Stimulated activated CD4-positive, alpha-beta T cell treated with anti-CD3 and anti-CD28 coated beads, Interleukin-12 subunit alpha, Interleukin-12 subunit beta, amount 100 ng/mL, for 24 hours (primary cell): ENCODE data around the gene DHX38.
"Not testable (repeated sequence)": the region's sequence is repeated elsewhere in the genome, so short reads cannot be mapped to it uniquely, and the experiment has no call there.

ENCODE experiments used
- DNase-seq, 2 experiments: peaks; one replicate each; pipeline ENCODE4 v3.0.0-alpha.2; 2020; ENCODE audit warnings: low read depth in 2 of 2

DHX38 gene

DNA sequence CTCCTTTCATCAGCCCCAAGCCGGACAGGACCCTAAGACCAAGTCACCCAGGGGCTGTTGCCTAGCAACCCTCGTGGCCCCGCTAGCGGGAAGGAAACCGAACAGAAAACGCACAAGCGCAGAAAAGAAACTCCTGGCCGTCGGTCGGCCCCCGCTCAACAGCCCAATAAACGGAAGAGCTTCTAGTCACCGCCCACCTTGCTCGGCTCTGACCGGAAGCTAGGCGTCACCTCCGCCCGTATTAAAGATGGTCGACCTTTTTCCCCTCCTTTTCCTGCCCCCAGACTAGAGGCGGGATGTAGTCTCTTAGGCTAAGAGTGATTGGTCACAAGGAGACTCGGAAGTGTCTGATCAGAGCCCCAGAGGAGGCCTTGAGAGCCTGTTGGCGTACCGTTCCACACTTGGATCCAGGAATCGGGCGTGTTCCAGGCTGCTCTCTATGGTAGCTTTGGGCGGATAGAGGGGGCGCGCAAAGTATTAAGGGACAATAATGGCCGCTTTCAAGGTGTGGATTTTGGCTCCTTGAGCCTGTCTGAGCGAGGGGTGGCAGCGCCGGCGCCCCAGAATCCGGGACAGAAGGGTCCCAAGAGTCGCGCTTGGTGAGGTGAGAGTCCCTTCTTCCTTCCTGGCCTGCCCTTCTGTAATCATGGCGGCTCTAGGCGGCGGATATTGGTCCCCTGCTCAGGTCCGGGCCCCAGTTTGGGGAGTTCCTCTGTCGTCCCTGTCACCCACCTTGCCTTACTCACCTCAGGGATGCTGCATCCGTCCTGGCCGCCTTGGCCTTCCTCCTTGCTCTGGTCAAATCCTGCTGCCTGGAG is at the start of gene DHX38, which contains the start of gene TXNL4B:
Gene DHX38 (plus strand): TSS at position 400 of the 818 bp plus-strand sequence. CDS start 2,311 bp downstream, outside the sequence.
Gene TXNL4B (minus strand): TSS at position 173 of the 818 bp plus-strand sequence. CDS start 2,871 bp downstream, outside the sequence.
- DNase-seq, result peak; percentile 82 to 85

DNA sequence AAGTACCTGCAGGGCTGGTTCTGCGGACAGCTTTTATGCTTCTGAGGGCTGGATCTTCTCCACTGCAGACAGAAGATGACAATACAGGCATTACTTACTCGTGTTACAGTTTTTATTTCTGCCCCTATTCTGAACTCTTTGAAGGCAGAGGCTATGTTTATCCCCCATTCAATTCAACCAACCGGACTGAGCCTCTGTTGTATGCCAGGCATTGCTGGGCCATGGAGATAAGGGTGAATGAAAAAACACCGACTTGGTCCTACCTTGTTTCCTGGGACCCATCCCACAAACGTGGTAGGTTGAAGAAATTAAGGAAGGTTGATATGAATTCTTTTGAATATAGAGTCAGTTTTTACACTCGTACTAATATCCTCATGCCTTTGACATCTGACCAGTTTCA is 49.4 kb upstream of the DHX38 start:
- DNase-seq, result no peak

DNA sequence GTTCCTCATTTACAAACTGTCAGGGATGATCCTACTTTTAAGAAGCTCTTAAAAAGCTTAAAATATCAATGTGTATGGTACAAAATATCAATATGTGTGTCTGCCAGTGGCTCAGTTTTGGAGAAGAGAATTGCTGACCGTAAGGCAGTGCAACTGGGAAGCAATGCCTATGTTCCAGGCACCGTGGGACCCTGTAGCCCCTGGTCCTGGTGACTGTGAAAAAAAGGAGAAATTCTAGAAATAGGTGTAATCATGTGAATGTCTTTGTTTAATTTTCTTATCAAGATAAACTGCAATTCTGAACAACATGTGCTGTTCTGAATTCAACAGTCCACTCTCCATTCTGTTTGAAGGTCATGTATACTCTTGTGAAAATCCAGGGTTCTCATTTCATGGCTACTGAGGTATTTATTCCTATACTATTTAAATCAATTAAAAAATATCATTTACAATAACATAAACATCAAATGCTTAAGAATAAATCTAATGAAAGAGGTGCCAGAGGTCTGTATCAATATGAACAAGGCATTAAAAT is 48.8 kb upstream of the DHX38 start:
- no peak for DNase-seq

- DNase-seq, result no peak
Observed at GRCh38 chr16:72049110-72049509, 44.5 kb upstream of the DHX38 start.

- DNase-seq, result no peak
Observed at GRCh38 chr16:72050769-72051464, 42.7 kb upstream of the DHX38 start.

DNA sequence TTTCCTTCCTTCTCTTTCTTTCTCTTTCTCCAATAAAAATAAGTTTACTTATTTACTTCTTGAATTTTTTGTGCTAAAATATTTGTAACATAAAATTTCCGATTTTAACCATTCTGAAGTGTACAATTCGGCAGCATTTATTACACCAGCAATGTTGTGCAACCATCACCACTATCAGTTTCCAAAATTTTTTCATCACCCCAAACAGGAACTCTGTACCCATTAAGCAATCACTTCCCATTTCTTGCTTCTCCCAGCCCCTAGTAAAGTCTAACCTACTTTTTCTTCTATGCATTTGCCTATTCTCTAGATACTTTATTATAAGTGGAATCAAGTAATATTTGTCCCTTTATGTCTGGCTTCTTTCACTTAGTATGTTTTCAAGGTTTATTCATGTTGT is 41.8 kb upstream of the DHX38 start:
- DNase-seq, result no peak

- DNase-seq, result not testable (repeated sequence)
Observed at GRCh38 chr16:72054254-72054847, 39.3 kb upstream of the DHX38 start, which contains the start of gene HP. Gene HP (plus strand): TSS chr16:72054505. CDS start chr16:72054653, 148 bp downstream.

- no peak for DNase-seq
Observed at GRCh38 chr16:72055911-72056310, 37.7 kb upstream of the DHX38 start.

GRCh38 chr16:72057313-72057712 is 36.3 kb upstream of the DHX38 start:
- DNase-seq, result not testable (repeated sequence)

DNA sequence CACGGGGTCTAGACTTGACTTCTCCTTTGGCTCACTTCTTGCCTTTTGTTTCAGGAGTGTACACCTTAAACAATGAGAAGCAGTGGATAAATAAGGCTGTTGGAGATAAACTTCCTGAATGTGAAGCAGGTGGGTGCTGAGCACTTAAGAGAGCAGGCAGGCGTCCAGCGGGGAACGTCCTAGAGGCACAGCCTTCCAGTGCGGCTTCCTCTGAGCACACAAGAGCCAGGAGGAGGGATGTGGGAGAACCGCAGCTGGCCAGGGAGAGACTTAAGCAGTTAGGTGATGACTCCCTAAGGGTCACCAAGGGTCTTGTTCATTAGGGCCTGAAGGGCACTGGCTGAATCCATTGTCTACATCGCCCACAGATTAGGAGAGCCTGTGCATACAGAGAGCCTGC is 34.6 kb upstream of the DHX38 start:
- not testable (repeated sequence) for DNase-seq

GRCh38 chr16:72060405-72060804 is 33.2 kb upstream of the DHX38 start:
- no peak for DNase-seq

DNA sequence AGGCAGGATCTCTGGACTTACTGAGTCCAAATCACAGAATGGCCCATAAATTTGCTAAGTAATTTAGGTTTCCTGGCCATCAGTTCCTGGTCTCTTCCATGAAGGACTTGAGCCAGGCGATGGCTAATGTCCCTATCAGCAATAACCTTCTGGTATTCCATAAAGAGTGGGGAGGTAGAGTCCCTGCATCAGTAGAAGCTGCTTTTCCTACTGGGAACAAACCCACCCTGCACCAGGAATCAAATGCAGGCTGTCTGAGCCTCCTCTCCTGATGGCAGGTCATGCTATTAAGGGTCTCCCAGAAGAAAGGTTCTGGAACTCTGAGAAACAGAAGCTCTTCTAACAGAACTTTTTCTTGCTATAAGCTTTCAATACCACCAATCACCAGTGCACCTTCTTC is 32.1 kb upstream of the DHX38 start:
- no peak for DNase-seq

GRCh38 chr16:72064361-72064894 is 29.2 kb upstream of the DHX38 start:
- no peak for DNase-seq

DNA sequence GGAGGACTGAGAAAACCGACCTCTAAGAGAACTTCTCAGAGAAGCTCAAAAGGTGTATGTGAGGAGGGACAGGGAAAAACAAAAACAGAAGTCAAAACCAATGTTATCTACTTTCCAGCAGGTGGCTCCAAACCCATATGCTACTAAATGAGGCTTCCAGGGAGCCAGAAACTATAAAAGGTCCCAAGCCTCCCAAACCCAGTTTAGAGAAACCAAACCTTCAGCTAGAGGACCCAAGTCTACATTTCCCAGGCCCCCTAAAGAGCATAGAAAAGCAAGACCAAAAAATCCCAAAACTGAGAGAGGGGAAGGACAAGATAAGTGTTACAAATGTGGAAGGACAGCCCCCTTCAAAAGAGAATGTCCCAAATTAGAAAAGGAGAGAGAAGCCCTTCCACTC is 26.9 kb upstream of the DHX38 start:
- no peak for DNase-seq

DNA sequence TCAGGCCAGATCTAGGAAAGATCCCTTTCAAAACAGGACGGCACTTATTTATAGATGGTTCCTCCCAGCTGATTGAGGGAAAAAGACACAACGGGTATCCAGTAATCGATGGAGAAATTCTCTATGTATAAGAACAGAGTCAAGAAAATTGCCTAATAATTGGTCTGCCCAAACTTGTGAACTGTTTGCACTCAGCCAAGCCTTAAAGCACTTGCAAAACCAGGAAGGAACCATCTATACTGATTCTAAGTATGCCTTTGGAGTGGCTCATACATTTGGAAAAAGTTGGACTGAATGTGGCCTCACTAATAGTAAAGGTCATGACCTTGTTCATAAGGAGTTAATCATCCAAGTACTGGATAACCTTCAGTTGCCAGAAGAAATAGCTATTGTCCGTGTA is 24.7 kb upstream of the DHX38 start:
- no peak for DNase-seq

DNA sequence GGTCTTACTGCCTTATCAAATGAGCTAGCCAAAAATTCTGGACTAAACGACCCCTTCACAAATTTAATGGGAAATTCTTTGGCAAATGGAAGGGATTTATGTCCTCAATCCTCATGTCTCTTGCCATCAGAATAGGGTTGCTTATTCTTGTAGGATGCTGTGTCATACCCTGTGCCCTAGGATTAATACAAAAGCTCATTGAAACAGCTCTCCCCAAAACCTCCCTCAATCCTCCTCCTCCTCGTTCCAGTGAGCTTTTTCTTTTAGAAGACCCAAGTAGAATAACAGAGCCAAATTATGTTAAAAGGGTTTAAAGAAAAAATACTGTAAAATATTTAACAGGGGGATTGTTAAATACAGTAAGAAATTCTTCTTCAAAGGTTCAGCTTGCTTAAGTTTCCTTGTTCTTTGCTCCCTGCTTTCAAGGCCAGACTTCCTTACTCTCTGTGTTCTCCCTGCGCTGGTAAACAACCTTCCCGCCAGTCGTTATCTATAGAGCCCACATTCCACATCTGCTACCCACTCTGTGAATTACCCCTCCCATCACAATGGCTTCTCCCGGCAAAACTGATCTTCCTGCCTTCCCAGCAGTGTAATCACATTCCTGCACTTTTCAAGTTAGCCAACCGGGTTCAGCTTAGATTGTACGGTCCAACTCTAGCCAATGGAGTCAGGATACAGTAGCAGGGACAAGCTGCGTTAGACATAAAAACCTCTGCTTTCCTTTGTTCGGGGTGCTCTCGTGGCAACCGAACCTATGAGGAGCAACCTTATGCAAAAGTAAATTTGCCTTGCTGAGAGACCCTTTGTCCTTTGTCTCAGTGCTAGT is 20.9 kb upstream of the DHX38 start:
- no peak for DNase-seq

- DNase-seq, result no peak
Observed at GRCh38 chr16:72073560-72074230, 20.0 kb upstream of the DHX38 start.

DNA sequence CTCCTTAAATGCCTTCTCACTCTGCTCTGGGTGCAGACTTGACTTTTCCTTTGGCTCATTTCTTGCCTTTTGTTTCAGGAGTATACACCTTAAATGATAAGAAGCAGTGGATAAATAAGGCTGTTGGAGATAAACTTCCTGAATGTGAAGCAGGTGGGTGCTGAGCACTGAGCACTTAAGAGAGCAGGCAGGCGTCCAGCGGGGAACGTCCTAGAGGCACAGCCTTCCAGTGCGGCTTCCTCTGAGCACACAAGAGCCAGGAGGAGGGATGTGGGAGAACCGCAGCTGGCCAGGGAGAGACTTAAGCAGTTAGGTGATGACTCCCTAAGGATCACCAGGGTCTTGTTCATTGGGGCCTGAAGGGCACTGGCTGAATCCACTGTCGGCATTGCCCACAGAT is 18.6 kb upstream of the DHX38 start:
- not testable (repeated sequence) for DNase-seq

DNA sequence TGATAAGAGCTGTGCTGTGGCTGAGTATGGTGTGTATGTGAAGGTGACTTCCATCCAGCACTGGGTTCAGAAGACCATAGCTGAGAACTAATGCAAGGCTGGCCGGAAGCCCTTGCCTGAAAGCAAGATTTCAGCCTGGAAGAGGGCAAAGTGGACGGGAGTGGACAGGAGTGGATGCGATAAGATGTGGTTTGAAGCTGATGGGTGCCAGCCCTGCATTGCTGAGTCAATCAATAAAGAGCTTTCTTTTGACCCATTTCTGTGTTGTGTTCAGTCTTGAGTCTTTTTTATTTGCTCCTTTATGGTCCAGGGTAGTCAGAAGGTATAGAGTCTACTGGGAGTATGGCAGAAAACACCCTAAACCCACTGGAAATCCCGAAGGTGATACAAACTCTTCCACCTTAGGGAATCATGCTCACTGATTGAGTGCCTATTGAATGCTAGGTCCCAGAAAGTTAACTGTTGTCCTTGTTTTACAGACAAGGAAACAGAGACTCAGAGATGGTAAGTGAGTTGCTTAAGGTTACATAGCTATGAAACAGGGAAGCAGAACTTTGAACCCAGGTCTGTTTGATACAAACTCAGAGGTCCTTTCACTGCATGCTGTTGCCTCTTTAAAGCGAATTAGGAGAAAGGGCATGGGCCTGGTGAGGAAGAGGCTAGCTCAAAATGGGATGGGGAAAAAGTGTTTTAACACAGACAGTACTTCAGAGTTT is 16.5 kb upstream of the DHX38 start:
- not testable (repeated sequence) for DNase-seq
